GM23338 (cell line): Measurements from ENCODE around the gene CDK2.

Source experiments
- CREB1 ChIP-seq: fragments of 250-450 bp; sonication (Bioruptor Pico); IDR thresholded peaks from 2 replicates; pipeline ENCODE4 v1.5.0; 2020; ENCODE audit warnings: low read depth, mild to moderate bottlenecking, moderate library complexity
- EZH2 ChIP-seq: fragments of 200-600 bp; sonication (generic); IDR thresholded peaks from one replicate; pipeline ENCODE4 v1.8.0; 2017; ENCODE audit warnings: antibody characterized with exemption, mild to moderate bottlenecking, low read depth; ENCODE audit not compliant: unreplicated experiment
- EZH2phosphoT487 ChIP-seq: fragments of 200-600 bp; sonication (generic); IDR thresholded peaks from one replicate; pipeline ENCODE4 v1.8.1; 2018; ENCODE audit warnings: antibody characterized with exemption; ENCODE audit not compliant: unreplicated experiment
- POLR2AphosphoS5 ChIP-seq: IDR thresholded peaks from 2 replicates; pipeline ENCODE4 v1.6.1; 2016; ENCODE audit warnings: antibody characterized with exemption, low read depth
- STAT1 ChIP-seq: IDR thresholded peaks from one replicate; pipeline ENCODE4 v1.6.1; 2016; ENCODE audit warnings: antibody characterized with exemption; ENCODE audit not compliant: unreplicated experiment
- ZNF114 ChIP-seq: fragments of 250-450 bp; sonication (Bioruptor Pico); IDR thresholded peaks from 2 replicates; pipeline ENCODE4 v1.5.0; 2020; ENCODE audit warnings: mild to moderate bottlenecking, moderate library complexity
- ZNF331 ChIP-seq: fragments of 250-450 bp; sonication (Bioruptor Pico); IDR thresholded peaks from 2 replicates; pipeline ENCODE4 v1.5.0; 2020; ENCODE audit warnings: low read depth, mild to moderate bottlenecking, moderate library complexity
- TF ChIP-seq, protein P1 (sequence below), 2 experiments: fragments of 200-600 bp in 1 of 2; sonication (generic) in 1 of 2; conservative IDR thresholded peaks; 2 replicates each; pipeline versions ENCODE4 v1.5.1 to v1.6.1; 2016 to 2017; ENCODE audit warnings: antibody characterized with exemption in 2 of 2, low read depth in 2 of 2, mild to moderate bottlenecking in 2 of 2, moderate library complexity in 1 of 2
- TF ChIP-seq, protein P2 (sequence below): IDR thresholded peaks from one replicate; pipeline ENCODE4 v1.6.1; 2018; ENCODE audit warnings: antibody characterized with exemption; ENCODE audit not compliant: unreplicated experiment
- TF ChIP-seq, protein P3 (sequence below): IDR thresholded peaks from 2 replicates; pipeline ENCODE4 v1.6.1; 2016; ENCODE audit warnings: antibody characterized with exemption

DNA sequence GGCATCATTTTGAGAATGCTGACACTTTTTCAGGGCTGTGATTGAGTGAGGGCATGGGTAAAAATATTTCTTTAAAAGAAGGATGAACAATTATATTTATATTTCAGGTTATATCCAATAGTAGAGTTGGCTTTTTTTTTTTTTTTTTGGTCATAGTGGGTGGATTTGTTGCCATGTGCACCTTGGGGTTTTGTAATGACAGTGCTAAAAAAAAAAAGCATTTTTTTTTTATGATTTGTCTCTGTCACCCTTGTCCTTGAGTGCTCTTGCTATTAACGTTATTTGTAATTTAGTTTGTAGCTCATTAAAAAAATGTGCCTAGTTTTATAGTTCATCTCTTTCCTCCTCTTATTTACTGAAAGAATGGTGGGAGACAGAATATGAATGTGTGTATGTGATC lies 5.8 kb downstream of the CDK2 start:
- TF ChIP-seq, protein P1, sequence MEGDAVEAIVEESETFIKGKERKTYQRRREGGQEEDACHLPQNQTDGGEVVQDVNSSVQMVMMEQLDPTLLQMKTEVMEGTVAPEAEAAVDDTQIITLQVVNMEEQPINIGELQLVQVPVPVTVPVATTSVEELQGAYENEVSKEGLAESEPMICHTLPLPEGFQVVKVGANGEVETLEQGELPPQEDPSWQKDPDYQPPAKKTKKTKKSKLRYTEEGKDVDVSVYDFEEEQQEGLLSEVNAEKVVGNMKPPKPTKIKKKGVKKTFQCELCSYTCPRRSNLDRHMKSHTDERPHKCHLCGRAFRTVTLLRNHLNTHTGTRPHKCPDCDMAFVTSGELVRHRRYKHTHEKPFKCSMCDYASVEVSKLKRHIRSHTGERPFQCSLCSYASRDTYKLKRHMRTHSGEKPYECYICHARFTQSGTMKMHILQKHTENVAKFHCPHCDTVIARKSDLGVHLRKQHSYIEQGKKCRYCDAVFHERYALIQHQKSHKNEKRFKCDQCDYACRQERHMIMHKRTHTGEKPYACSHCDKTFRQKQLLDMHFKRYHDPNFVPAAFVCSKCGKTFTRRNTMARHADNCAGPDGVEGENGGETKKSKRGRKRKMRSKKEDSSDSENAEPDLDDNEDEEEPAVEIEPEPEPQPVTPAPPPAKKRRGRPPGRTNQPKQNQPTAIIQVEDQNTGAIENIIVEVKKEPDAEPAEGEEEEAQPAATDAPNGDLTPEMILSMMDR (conservative IDR thresholded peaks at IDR 0.05; ENCODE audit: low read depth in 2 of 2) = no peak
- TF ChIP-seq, protein P2, sequence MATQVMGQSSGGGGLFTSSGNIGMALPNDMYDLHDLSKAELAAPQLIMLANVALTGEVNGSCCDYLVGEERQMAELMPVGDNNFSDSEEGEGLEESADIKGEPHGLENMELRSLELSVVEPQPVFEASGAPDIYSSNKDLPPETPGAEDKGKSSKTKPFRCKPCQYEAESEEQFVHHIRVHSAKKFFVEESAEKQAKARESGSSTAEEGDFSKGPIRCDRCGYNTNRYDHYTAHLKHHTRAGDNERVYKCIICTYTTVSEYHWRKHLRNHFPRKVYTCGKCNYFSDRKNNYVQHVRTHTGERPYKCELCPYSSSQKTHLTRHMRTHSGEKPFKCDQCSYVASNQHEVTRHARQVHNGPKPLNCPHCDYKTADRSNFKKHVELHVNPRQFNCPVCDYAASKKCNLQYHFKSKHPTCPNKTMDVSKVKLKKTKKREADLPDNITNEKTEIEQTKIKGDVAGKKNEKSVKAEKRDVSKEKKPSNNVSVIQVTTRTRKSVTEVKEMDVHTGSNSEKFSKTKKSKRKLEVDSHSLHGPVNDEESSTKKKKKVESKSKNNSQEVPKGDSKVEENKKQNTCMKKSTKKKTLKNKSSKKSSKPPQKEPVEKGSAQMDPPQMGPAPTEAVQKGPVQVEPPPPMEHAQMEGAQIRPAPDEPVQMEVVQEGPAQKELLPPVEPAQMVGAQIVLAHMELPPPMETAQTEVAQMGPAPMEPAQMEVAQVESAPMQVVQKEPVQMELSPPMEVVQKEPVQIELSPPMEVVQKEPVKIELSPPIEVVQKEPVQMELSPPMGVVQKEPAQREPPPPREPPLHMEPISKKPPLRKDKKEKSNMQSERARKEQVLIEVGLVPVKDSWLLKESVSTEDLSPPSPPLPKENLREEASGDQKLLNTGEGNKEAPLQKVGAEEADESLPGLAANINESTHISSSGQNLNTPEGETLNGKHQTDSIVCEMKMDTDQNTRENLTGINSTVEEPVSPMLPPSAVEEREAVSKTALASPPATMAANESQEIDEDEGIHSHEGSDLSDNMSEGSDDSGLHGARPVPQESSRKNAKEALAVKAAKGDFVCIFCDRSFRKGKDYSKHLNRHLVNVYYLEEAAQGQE = no peak
- TF ChIP-seq POLR2AphosphoS5 (no peak), EZH2phosphoT487 (no peak), EZH2 (no peak), ZNF114 (no peak), CREB1 (no peak), STAT1 (no peak), ZNF331 (no peak)
- TF ChIP-seq, protein P3, sequence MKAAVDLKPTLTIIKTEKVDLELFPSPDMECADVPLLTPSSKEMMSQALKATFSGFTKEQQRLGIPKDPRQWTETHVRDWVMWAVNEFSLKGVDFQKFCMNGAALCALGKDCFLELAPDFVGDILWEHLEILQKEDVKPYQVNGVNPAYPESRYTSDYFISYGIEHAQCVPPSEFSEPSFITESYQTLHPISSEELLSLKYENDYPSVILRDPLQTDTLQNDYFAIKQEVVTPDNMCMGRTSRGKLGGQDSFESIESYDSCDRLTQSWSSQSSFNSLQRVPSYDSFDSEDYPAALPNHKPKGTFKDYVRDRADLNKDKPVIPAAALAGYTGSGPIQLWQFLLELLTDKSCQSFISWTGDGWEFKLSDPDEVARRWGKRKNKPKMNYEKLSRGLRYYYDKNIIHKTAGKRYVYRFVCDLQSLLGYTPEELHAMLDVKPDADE = no peak
